ENCODE data around the gene SEC16B.
"Not testable (repeated sequence)": the region's sequence is repeated elsewhere in the genome, so short reads cannot be mapped to it uniquely, and the experiment has no call there.

Gene SEC16B

GRCh38 chr1:177969825-177970371 lies at the start of gene SEC16B:
Gene SEC16B, minus strand, starts transcription at chr1:177970058. Its CDS starts 2,077 bp downstream, at chr1:177967981.
- DNase-seq: no peak

GRCh38 chr1:178019622-178020021 lies 49.8 kb upstream of the SEC16B start:
- DNase-seq: no peak

- DNase-seq: no peak
Observed at GRCh38 chr1:178019208-178019607, 49.4 kb upstream of the SEC16B start.

- DNase-seq: no peak
Observed at GRCh38 chr1:178017517-178017916, 47.7 kb upstream of the SEC16B start.

GRCh38 chr1:178011864-178012503 lies 42.1 kb upstream of the SEC16B start:
- no peak for DNase-seq

- DNase-seq: no peak
Observed at GRCh38 chr1:178011465-178011828, 41.6 kb upstream of the SEC16B start.

- DNase-seq: no peak
Observed at GRCh38 chr1:178010674-178011464, 41.0 kb upstream of the SEC16B start.

- no peak for DNase-seq
Observed at GRCh38 chr1:178006043-178006442, 36.2 kb upstream of the SEC16B start.

- DNase-seq: no peak
Observed at GRCh38 chr1:178005450-178005849, 35.6 kb upstream of the SEC16B start.

- DNase-seq: no peak
Observed at GRCh38 chr1:178004926-178005391, 35.1 kb upstream of the SEC16B start.

GRCh38 chr1:177998696-177999631 lies 29.1 kb upstream of the SEC16B start:
- DNase-seq: no peak

- no peak for DNase-seq
Observed at GRCh38 chr1:177996957-177997356, 27.1 kb upstream of the SEC16B start.

- no peak for DNase-seq
Observed at GRCh38 chr1:177995369-177995768, 25.5 kb upstream of the SEC16B start.

- not testable (repeated sequence) for DNase-seq
Observed at GRCh38 chr1:177986281-177986680, 16.4 kb upstream of the SEC16B start.

- no peak for DNase-seq
Observed at GRCh38 chr1:177984761-177985160, 14.9 kb upstream of the SEC16B start.

- no peak for DNase-seq
Observed at GRCh38 chr1:177984136-177984525, 14.3 kb upstream of the SEC16B start.

GRCh38 chr1:177983482-177984135 lies 13.8 kb upstream of the SEC16B start:
- DNase-seq: no peak

- no peak for DNase-seq
Observed at GRCh38 chr1:177983077-177983476, 13.2 kb upstream of the SEC16B start.

GRCh38 chr1:177981200-177981599 lies 11.3 kb upstream of the SEC16B start:
- no peak for DNase-seq

GRCh38 chr1:177979272-177979671 lies 9.4 kb upstream of the SEC16B start:
- DNase-seq: no peak

GRCh38 chr1:177978530-177978929 lies 8.7 kb upstream of the SEC16B start:
- DNase-seq: no peak

GRCh38 chr1:177977141-177977540 lies 7.3 kb upstream of the SEC16B start:
- no peak for DNase-seq

Data from CD4-positive, alpha-beta T cell treated with Interleukin-4 for 1 hour (primary cell).